Neural progenitor cell (in vitro differentiated cells): ENCODE results near the gene TPST2. TPM values are rescaled to one million over a fixed set of nuclear protein-coding genes. Genes with fewer than 3 reads are reported as not detected.

Experiments used
- DNase-seq: peaks from one replicate; pipeline ENCODE4 v3.0.0-alpha.2; 2016; ENCODE audit warnings: low spot score
- H2AFZ ChIP-seq: fragments of 200-600 bp; sonication (generic); replicated peaks from 2 replicates; pipeline ENCODE4 v1.6.1; 2016; ENCODE audit warnings: antibody characterized with exemption
- H3F3A ChIP-seq: fragments of 200-600 bp; sonication (generic); 2 replicates; pipeline ENCODE4 v1.6.1; 2016; ENCODE audit warnings: antibody characterized with exemption, low read depth
- H3K27ac ChIP-seq: fragments of 200-600 bp; sonication (generic); 2 replicates; pipeline ENCODE4 v1.5.1; 2016; ENCODE audit warnings: mild to moderate bottlenecking
- H3K27me3 ChIP-seq: fragments of 200-600 bp; sonication (generic); 2 replicates; pipeline ENCODE4 v1.6.1; 2016; ENCODE audit warnings: mild to moderate bottlenecking, moderate library complexity
- H3K36me3 ChIP-seq: fragments of 200-600 bp; sonication (generic); 2 replicates; pipeline ENCODE4 v1.5.1; 2016
- H3K4me1 ChIP-seq: fragments of 200-600 bp; sonication (generic); 2 replicates; pipeline ENCODE4 v1.6.1; 2016; ENCODE audit warnings: mixed run types
- H3K4me2 ChIP-seq: fragments of 200-600 bp; sonication (generic); 2 replicates; pipeline ENCODE4 v1.6.1; 2016
- H3K4me3 ChIP-seq: fragments of 200-600 bp; sonication (generic); 2 replicates; pipeline ENCODE4 v1.5.1; 2016
- H3K79me2 ChIP-seq: fragments of 200-600 bp; sonication (generic); 2 replicates; pipeline ENCODE4 v1.6.1; 2016; ENCODE audit warnings: low read depth
- H3K9ac ChIP-seq: fragments of 200-600 bp; sonication (generic); 2 replicates; pipeline ENCODE4 v1.6.1; 2016
- H3K9me3 ChIP-seq: fragments of 200-600 bp; sonication (generic); 2 replicates; pipeline ENCODE4 v1.5.1; 2016; ENCODE audit warnings: low read depth
- H4K20me1 ChIP-seq: fragments of 200-600 bp; sonication (generic); 2 replicates; pipeline ENCODE4 v1.6.1; 2016; ENCODE audit warnings: low read depth
- H3K27ac Mint-ChIP-seq: 3 replicates; pipeline ENCODE4 v1.8.0; 2021; ENCODE audit warnings: mixed read lengths
- H3K27me3 Mint-ChIP-seq: 2 replicates; pipeline ENCODE4 v1.8.0; 2022; ENCODE audit warnings: low read depth, mild to moderate bottlenecking, inconsistent platforms, moderate library complexity, mixed read lengths; ENCODE audit not compliant: insufficient read depth
- H3K36me3 Mint-ChIP-seq: 3 replicates; pipeline ENCODE4 v1.8.0; 2021; ENCODE audit warnings: mixed read lengths
- H3K4me1 Mint-ChIP-seq: 3 replicates; pipeline ENCODE4 v1.8.0; 2021; ENCODE audit warnings: mixed read lengths
- H3K4me3 Mint-ChIP-seq: 3 replicates; pipeline ENCODE4 v1.8.0; 2021; ENCODE audit warnings: mild to moderate bottlenecking, moderate library complexity, mixed read lengths
- H3K9me3 Mint-ChIP-seq: 3 replicates; pipeline ENCODE4 v1.8.0; 2020; ENCODE audit warnings: mixed read lengths
- EZH2 ChIP-seq: fragments of 200-600 bp; sonication (generic); IDR thresholded peaks from 2 replicates; pipeline ENCODE4 v1.6.1; 2017; ENCODE audit warnings: antibody characterized with exemption, mild to moderate bottlenecking, moderate library complexity
- EZH2phosphoT487 ChIP-seq: fragments of 200-600 bp; sonication (generic); IDR thresholded peaks from 2 replicates; pipeline ENCODE4 v1.6.1; 2017; ENCODE audit warnings: antibody characterized with exemption
- total RNA-seq: library from RNA; depleted of rRNA; stranded (reverse); fragments of >200 nt; gene quantifications from 2 replicates; pipeline ENCODE4 v1.2.3, GENCODE V29; 2015; ENCODE audit warnings: low replicate concordance
- TF ChIP-seq, protein P1 (sequence below): fragments of 200-600 bp; sonication (generic); IDR thresholded peaks from 2 replicates; pipeline ENCODE4 v1.5.1; 2017; ENCODE audit warnings: antibody characterized with exemption, mild to moderate bottlenecking

Gene TPST2
- total RNA-seq, 1 donor from 2014 or later: 31.7 TPM

DNA sequence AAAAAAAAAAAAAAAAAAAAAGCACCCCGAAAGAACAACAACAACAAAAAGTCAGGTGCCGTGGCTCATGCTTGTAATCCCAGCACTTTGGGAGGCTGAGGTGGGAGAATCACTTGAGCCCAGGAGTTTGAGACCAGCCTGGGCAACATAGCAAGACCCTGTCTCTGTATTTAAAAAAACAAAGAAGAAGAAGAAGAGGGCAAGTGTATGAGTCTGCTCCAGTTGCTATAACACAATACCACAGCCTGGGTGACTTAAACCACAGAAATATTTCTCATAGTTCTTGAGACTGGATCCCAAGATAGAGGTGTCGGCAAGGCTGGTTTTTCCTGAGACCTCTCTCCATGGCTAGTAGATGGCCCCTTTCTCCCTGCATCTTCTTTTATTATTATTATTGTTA, 44.3 kb upstream of the TPST2 start:
- H2AFZ ChIP-seq: no peak overlapping the region
- no peaks in the 10 kb centered on the region for H3K27me3 ChIP-seq
- H3K36me3 ChIP-seq: no peaks in the 10 kb centered on the region
- peaks cover 8% of the 10 kb centered on the region for H3K4me1 ChIP-seq
- H3K27me3 Mint-ChIP-seq: peaks cover 4% of the 10 kb centered on the region
- H3K4me3 ChIP-seq: no peak overlapping the region
- H3F3A ChIP-seq: no peaks in the 10 kb centered on the region
- H3K27ac Mint-ChIP-seq: no peak overlapping the region
- H3K9me3 Mint-ChIP-seq: peaks cover 9% of the 10 kb centered on the region
- H3K27ac ChIP-seq: no peak overlapping the region
- no peaks in the 10 kb centered on the region for H3K79me2 ChIP-seq
- DNase-seq: no peak
- no peak overlapping the region for H3K4me2 ChIP-seq
- no peak overlapping the region for H3K4me3 Mint-ChIP-seq
- no peaks in the 10 kb centered on the region for H4K20me1 ChIP-seq
- no peak overlapping the region for H3K9ac ChIP-seq
- peaks cover 6% of the 10 kb centered on the region for H3K4me1 Mint-ChIP-seq
- no peaks in the 10 kb centered on the region for H3K36me3 Mint-ChIP-seq
- no peaks in the 10 kb centered on the region for H3K9me3 ChIP-seq
- TF ChIP-seq EZH2: no peak
- TF ChIP-seq, protein P1, sequence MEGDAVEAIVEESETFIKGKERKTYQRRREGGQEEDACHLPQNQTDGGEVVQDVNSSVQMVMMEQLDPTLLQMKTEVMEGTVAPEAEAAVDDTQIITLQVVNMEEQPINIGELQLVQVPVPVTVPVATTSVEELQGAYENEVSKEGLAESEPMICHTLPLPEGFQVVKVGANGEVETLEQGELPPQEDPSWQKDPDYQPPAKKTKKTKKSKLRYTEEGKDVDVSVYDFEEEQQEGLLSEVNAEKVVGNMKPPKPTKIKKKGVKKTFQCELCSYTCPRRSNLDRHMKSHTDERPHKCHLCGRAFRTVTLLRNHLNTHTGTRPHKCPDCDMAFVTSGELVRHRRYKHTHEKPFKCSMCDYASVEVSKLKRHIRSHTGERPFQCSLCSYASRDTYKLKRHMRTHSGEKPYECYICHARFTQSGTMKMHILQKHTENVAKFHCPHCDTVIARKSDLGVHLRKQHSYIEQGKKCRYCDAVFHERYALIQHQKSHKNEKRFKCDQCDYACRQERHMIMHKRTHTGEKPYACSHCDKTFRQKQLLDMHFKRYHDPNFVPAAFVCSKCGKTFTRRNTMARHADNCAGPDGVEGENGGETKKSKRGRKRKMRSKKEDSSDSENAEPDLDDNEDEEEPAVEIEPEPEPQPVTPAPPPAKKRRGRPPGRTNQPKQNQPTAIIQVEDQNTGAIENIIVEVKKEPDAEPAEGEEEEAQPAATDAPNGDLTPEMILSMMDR: no peak
- no peak for TF ChIP-seq EZH2phosphoT487

DNA sequence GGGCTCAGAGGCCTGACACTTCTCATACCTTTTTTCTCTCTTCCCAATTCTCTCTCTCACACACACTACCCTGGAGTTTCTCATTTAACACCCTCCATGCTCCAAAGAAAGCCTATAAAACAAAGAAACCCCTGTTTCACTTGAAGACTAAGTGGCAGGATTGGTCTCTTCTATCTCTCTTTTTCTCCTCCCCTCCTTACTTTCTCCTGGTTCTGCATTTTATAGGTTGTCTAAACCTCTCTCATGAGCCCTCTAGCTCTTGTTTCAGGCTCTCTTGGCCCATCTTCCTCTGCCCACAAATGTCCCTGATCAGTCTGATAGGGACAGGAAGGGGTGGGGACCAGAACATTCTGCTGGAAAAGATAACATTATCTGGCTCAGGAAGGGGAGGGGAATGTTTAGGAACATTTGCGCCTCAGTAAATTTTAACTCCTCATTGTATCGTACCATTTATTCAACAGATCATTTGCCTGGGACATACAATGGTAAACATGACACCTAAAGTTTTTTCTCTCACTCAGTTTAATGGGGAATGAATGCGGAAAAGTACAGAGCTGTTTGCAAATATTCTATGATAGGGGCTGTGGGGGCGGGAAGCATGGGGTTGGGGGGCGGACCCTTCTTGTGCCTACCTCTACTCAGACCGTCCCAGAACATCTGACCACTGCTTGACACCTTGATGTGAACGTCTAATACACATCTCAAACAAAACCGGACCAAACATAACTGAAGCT, 42.7 kb upstream of the TPST2 start:
- H3K4me2 ChIP-seq: no peak overlapping the region
- H3K4me1 Mint-ChIP-seq: peaks cover 3% of the 10 kb centered on the region

DNA sequence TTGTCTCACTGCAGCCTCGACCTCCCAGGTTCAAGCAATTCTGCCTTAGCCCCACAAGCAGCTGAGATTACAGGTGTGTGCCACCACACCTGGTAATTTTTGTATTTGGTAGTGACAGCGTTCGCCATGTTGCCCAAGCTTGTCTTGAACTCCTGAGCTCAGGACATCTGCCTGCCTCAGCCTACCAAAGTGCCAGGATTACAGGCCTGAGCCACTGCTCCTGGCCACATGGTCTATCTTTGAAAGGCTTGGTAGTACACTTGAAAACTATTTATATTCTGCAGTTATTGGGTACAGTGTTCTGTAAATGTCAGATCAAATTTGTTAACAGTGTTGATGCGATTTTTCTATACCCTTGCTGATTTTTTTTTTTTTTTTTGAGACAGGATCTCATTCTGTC, 41.4 kb upstream of the TPST2 start:
- no peaks in the 10 kb centered on the region for H3K79me2 ChIP-seq
- H3K9me3 ChIP-seq: no peaks in the 10 kb centered on the region
- Mint-ChIP-seq H3K27me3 (peaks cover under 1% of the 10 kb centered on the region), H3K4me1 (peaks cover 3% of the 10 kb centered on the region), H3K27ac (no peak overlapping the region), H3K36me3 (no peaks in the 10 kb centered on the region), H3K4me3 (no peak overlapping the region), H3K9me3 (peaks cover 9% of the 10 kb centered on the region)
- DNase-seq: no peak
- H3K4me3 ChIP-seq: no peak overlapping the region
- no peaks in the 10 kb centered on the region for H3K36me3 ChIP-seq
- no peak overlapping the region for H3K9ac ChIP-seq
- H3F3A ChIP-seq: no peaks in the 10 kb centered on the region
- H3K27me3 ChIP-seq: no peaks in the 10 kb centered on the region
- H2AFZ ChIP-seq: no peak overlapping the region
- TF ChIP-seq EZH2phosphoT487 (no peak), EZH2 (no peak)
- TF ChIP-seq, protein P1: no peak
- no peak overlapping the region for H3K4me2 ChIP-seq
- H3K4me1 ChIP-seq: peaks cover 8% of the 10 kb centered on the region
- no peaks in the 10 kb centered on the region for H4K20me1 ChIP-seq
- H3K27ac ChIP-seq: no peak overlapping the region

More for the DNA sequence above, 42.7 kb upstream of the TPST2 start:
- Histone ChIP-seq H3K4me1 (peaks cover 8% of the 10 kb centered on the region), H3K36me3 (no peaks in the 10 kb centered on the region), H4K20me1 (no peaks in the 10 kb centered on the region), H2AFZ (peak overlapping the region; percentile 98), H3F3A (no peaks in the 10 kb centered on the region), H3K27ac (no peak overlapping the region), H3K9ac (no peak overlapping the region), H3K27me3 (no peaks in the 10 kb centered on the region), H3K4me3 (no peak overlapping the region), H3K79me2 (no peaks in the 10 kb centered on the region), H3K9me3 (no peaks in the 10 kb centered on the region)
- no peak for DNase-seq
- Mint-ChIP-seq H3K27me3 (peaks cover 4% of the 10 kb centered on the region), H3K27ac (peak overlapping the region; percentile 16), H3K9me3 (peaks cover 9% of the 10 kb centered on the region), H3K4me3 (no peak overlapping the region), H3K36me3 (no peaks in the 10 kb centered on the region)
- TF ChIP-seq, protein P1: no peak
- no peak for TF ChIP-seq EZH2phosphoT487
